HCT116 (cell line): ENCODE data around the gene WDR19.

Experiments used
- CTCF ChIP-seq, 3 experiments: fragments of 200-600 bp in 1 of 3; sonication (generic) in 1 of 3; IDR thresholded peaks in 2 of 3; conservative IDR thresholded peaks in 1 of 3; 2 replicates each; pipeline ENCODE4 v1.5.1; 2012 to 2017; ENCODE audit warnings: low read depth in 2 of 3, low read length in 2 of 3, antibody characterized with exemption in 1 of 3, borderline replicate concordance in 1 of 3, control low read depth in 1 of 3, mild to moderate bottlenecking in 1 of 3, mixed read lengths in 1 of 3, mixed run types in 1 of 3, moderate library complexity in 1 of 3; ENCODE audit not compliant: insufficient read depth in 1 of 3
- EZH2 ChIP-seq: fragments of 200-600 bp; sonication (generic); IDR thresholded peaks from 2 replicates; pipeline ENCODE4 v1.6.1; 2017; ENCODE audit warnings: antibody characterized with exemption, mixed run types
- EZH2phosphoT487 ChIP-seq: fragments of 200-600 bp; IDR thresholded peaks from 2 replicates; pipeline ENCODE4 v1.6.1; 2018; ENCODE audit warnings: antibody characterized with exemption, borderline replicate concordance
- JUND ChIP-seq: IDR thresholded peaks from 2 replicates; pipeline ENCODE4 v1.6.1; 2012
- POLR2A ChIP-seq: IDR thresholded peaks from 2 replicates; pipeline ENCODE4 v1.7.0; 2011; ENCODE audit warnings: borderline replicate concordance; ENCODE audit not compliant: insufficient read depth, insufficient read length; ENCODE audit errors: extremely low read depth
- POLR2AphosphoS5 ChIP-seq: IDR thresholded peaks from 2 replicates; pipeline ENCODE4 v1.6.1; 2011; ENCODE audit warnings: mild to moderate bottlenecking, low read depth, low read length, moderate library complexity
- RAD21 ChIP-seq: IDR thresholded peaks from 2 replicates; pipeline ENCODE4 v1.6.1; 2012; ENCODE audit warnings: low read depth, mild to moderate bottlenecking
- REST ChIP-seq: IDR thresholded peaks from 2 replicates; pipeline ENCODE4 v1.6.1; 2012; ENCODE audit warnings: low read depth
- SIN3A ChIP-seq: IDR thresholded peaks from 2 replicates; pipeline ENCODE4 v1.6.1; 2012; ENCODE audit warnings: low read depth
- YY1 ChIP-seq: IDR thresholded peaks from 2 replicates; pipeline ENCODE4 v1.6.1; 2011; ENCODE audit warnings: low read length, low read depth, moderate library complexity, mild to moderate bottlenecking; ENCODE audit not compliant: insufficient replicate concordance; ENCODE audit errors: extremely low read depth
- ZNF274 ChIP-seq: fragments of 200-500 bp; sonication (Bioruptor generic); IDR thresholded peaks from 2 replicates; pipeline ENCODE4 v1.6.1; 2014; ENCODE audit warnings: mild to moderate bottlenecking, low read depth, low read length, inconsistent platforms
- TF ChIP-seq, protein P1 (sequence below): IDR thresholded peaks from 2 replicates; pipeline ENCODE4 v1.6.1; 2012

- TF ChIP-seq POLR2A: no peak
- no peak for TF ChIP-seq EZH2
- no peak for TF ChIP-seq POLR2AphosphoS5
- TF ChIP-seq REST: no peak
- no peak for TF ChIP-seq ZNF274
- TF ChIP-seq CTCF (IDR thresholded peaks at IDR 0.05 in 2 of 3, conservative IDR thresholded peaks at IDR 0.05 in 1 of 3; ENCODE audit: borderline replicate concordance in 1 of 3, insufficient read depth in 1 of 3, low read depth in 2 of 3, low read length in 2 of 3): no peak
- no peak for TF ChIP-seq EZH2phosphoT487
- no peak for TF ChIP-seq YY1
- no peak for TF ChIP-seq RAD21
- TF ChIP-seq SIN3A: no peak
- no peak for TF ChIP-seq JUND
- TF ChIP-seq, protein P1, sequence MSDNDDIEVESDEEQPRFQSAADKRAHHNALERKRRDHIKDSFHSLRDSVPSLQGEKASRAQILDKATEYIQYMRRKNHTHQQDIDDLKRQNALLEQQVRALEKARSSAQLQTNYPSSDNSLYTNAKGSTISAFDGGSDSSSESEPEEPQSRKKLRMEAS: no peak
Observed at GRCh38 chr4:39134683-39135306, 47.5 kb upstream of the WDR19 start.
